Measurements from ENCODE around the gene ZNF710. TPM values are rescaled to one million over a fixed set of nuclear protein-coding genes. Genes with fewer than 3 reads are reported as not detected.

Gene ZNF710
- total and polyA plus RNA-seq, 9 of the 15 experiments (the other 6 are each of a cell fraction or from before 2014, with no cell fraction given): 0.56 to 14.2 (median 5.2) TPM

DNA sequence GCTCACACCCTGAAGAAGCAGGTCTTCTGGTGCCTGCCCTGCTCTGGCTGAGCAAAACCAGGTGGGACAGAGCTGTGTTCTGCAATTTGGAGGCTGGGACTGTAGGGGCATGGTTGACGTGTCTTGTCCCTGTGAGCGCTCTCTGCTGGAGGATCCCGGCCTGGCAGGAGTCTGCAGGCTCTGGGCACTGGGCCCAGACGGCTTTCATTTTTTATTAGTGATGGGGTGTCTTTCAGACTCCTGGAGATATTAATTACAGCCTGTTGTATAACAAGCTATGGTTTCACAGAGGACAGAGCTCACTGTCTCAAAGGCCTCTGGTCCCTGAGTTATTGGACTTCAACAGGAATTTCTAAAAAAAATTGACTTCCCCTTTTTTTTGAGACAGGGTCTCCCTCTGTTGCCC lies 29.5 kb upstream of the ZNF710 start (continued):
- TF ChIP-seq, protein P1, sequence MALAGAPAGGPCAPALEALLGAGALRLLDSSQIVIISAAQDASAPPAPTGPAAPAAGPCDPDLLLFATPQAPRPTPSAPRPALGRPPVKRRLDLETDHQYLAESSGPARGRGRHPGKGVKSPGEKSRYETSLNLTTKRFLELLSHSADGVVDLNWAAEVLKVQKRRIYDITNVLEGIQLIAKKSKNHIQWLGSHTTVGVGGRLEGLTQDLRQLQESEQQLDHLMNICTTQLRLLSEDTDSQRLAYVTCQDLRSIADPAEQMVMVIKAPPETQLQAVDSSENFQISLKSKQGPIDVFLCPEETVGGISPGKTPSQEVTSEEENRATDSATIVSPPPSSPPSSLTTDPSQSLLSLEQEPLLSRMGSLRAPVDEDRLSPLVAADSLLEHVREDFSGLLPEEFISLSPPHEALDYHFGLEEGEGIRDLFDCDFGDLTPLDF (CRISPR knock-in tag; IDR thresholded peaks at IDR 0.05): no peak
- TF ChIP-seq ZSCAN32 (CRISPR knock-in tag; IDR thresholded peaks at IDR 0.05): no peak
- peak; percentile 27; the same call in 1 of the 2 replicates for TF ChIP-seq ATF7 (IDR thresholded peaks at IDR 0.05)
- no peak for TF ChIP-seq ZNF584 (CRISPR knock-in tag; IDR thresholded peaks at IDR 0.05; ENCODE audit: low read depth)
- TF ChIP-seq, protein P2, sequence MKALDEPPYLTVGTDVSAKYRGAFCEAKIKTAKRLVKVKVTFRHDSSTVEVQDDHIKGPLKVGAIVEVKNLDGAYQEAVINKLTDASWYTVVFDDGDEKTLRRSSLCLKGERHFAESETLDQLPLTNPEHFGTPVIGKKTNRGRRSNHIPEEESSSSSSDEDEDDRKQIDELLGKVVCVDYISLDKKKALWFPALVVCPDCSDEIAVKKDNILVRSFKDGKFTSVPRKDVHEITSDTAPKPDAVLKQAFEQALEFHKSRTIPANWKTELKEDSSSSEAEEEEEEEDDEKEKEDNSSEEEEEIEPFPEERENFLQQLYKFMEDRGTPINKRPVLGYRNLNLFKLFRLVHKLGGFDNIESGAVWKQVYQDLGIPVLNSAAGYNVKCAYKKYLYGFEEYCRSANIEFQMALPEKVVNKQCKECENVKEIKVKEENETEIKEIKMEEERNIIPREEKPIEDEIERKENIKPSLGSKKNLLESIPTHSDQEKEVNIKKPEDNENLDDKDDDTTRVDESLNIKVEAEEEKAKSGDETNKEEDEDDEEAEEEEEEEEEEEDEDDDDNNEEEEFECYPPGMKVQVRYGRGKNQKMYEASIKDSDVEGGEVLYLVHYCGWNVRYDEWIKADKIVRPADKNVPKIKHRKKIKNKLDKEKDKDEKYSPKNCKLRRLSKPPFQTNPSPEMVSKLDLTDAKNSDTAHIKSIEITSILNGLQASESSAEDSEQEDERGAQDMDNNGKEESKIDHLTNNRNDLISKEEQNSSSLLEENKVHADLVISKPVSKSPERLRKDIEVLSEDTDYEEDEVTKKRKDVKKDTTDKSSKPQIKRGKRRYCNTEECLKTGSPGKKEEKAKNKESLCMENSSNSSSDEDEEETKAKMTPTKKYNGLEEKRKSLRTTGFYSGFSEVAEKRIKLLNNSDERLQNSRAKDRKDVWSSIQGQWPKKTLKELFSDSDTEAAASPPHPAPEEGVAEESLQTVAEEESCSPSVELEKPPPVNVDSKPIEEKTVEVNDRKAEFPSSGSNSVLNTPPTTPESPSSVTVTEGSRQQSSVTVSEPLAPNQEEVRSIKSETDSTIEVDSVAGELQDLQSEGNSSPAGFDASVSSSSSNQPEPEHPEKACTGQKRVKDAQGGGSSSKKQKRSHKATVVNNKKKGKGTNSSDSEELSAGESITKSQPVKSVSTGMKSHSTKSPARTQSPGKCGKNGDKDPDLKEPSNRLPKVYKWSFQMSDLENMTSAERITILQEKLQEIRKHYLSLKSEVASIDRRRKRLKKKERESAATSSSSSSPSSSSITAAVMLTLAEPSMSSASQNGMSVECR (CRISPR knock-in tag; IDR thresholded peaks at IDR 0.05): no peak
- TF ChIP-seq POLR3A (IDR thresholded peaks at IDR 0.05; ENCODE audit: borderline replicate concordance, extremely low read depth, insufficient read depth, insufficient read length): no peak
- no peak for TF ChIP-seq IRF2 (CRISPR knock-in tag; IDR thresholded peaks at IDR 0.05)
- no peak for TF ChIP-seq ZNF699 (CRISPR knock-in tag; IDR thresholded peaks at IDR 0.05; ENCODE audit: insufficient replicate concordance)
- no peak for TF ChIP-seq CBX3 (IDR thresholded peaks at IDR 0.05; ENCODE audit: borderline replicate concordance in 1 of 2, low read length in 2 of 2)
- TF ChIP-seq GTF3C2 (IDR thresholded peaks at IDR 0.05; ENCODE audit: borderline replicate concordance, extremely low read depth, insufficient read length): no peak
- peak; percentile 68 for TF ChIP-seq SMC3 (conservative IDR thresholded peaks at IDR 0.05; ENCODE audit: insufficient read depth, low read depth, low read length)
- no peak for TF ChIP-seq ZNF197 (CRISPR knock-in tag; IDR thresholded peaks at IDR 0.05; ENCODE audit: low read depth)
- TF ChIP-seq KAT7 (CRISPR knock-in tag; IDR thresholded peaks at IDR 0.05; ENCODE audit: borderline replicate concordance): no peak
- TF ChIP-seq DPF2 (IDR thresholded peaks at IDR 0.05): no peak
- TF ChIP-seq NBN (IDR thresholded peaks at IDR 0.05; ENCODE audit: low read depth): no peak
- TF ChIP-seq DNMT1 (IDR thresholded peaks at IDR 0.05): no peak
- TF ChIP-seq TAF15 (IDR thresholded peaks at IDR 0.05; ENCODE audit: low read depth, low read length): no peak
- no peak for TF ChIP-seq CBFB (CRISPR knock-in tag; IDR thresholded peaks at IDR 0.05)
- TF ChIP-seq GTF2A2 (tag; IDR thresholded peaks at IDR 0.05): no peak
- no peak for TF ChIP-seq GATA2 (CRISPR knock-in tag; IDR thresholded peaks at IDR 0.05)
- TF ChIP-seq RFX7 (CRISPR knock-in tag; IDR thresholded peaks at IDR 0.05): no peak
- no peak for TF ChIP-seq NEUROD1 (IDR thresholded peaks at IDR 0.05; ENCODE audit: borderline replicate concordance, low read depth, low read length, partially characterized antibody)

Data from K562 (cell line).